GM18508 (cell line): ENCODE measurements around the gene NBPF14.
"Not testable (repeated sequence)": the region's sequence is repeated elsewhere in the genome, so short reads cannot be mapped to it uniquely, and the experiment has no call there.

ENCODE experiments used
- ATAC-seq: cut with Tn5 transposase; IDR thresholded peaks from one replicate; pipeline ENCODE4 v1.9.1; 2021; ENCODE audit warnings: moderate number of reproducible peaks; ENCODE audit not compliant: insufficient read depth, unreplicated experiment

The NBPF14 gene

GRCh38 chr1:148595911-148596310, at the start of gene NBPF14:
TSS of gene NBPF14 (minus strand) at chr1:148596011. CDS start at chr1:148595717, 294 bp downstream.
- ATAC-seq = not testable (repeated sequence)

GRCh38 chr1:148625451-148625850, 29.6 kb upstream of the NBPF14 start:
- ATAC-seq = not testable (repeated sequence)

GRCh38 chr1:148618216-148618615, 22.4 kb upstream of the NBPF14 start:
- not testable (repeated sequence) for ATAC-seq

- ATAC-seq = not testable (repeated sequence)
Observed at GRCh38 chr1:148605266-148605665, 9.5 kb upstream of the NBPF14 start.

GRCh38 chr1:148595360-148595759, 451 bp downstream of the NBPF14 start:
- ATAC-seq = not testable (repeated sequence)

GRCh38 chr1:148591098-148591497, 4.7 kb downstream of the NBPF14 start:
- not testable (repeated sequence) for ATAC-seq

GRCh38 chr1:148532158-148532557, 63.7 kb downstream of the NBPF14 start:
- not testable (repeated sequence) for ATAC-seq

- ATAC-seq = not testable (repeated sequence)
Observed at GRCh38 chr1:148529101-148529567, 66.7 kb downstream of the NBPF14 start.

- not testable (repeated sequence) for ATAC-seq
Observed at GRCh38 chr1:148528591-148528990, 67.2 kb downstream of the NBPF14 start.

GRCh38 chr1:148526587-148526986, 69.2 kb downstream of the NBPF14 start:
- ATAC-seq = not testable (repeated sequence)

GRCh38 chr1:148523205-148524144, 72.3 kb downstream of the NBPF14 start:
- not testable (repeated sequence) for ATAC-seq

GRCh38 chr1:148522561-148523204, 73.1 kb downstream of the NBPF14 start:
- ATAC-seq = peak; percentile 76

- peak; percentile 32 for ATAC-seq
Observed at GRCh38 chr1:148522072-148522471, 73.7 kb downstream of the NBPF14 start.

- not testable (repeated sequence) for ATAC-seq
Observed at GRCh38 chr1:148514310-148514709, 81.5 kb downstream of the NBPF14 start.

GRCh38 chr1:148512571-148513184, 83.1 kb downstream of the NBPF14 start:
- ATAC-seq = not testable (repeated sequence)

GRCh38 chr1:148493933-148494332, 101.9 kb downstream of the NBPF14 start:
- ATAC-seq = not testable (repeated sequence)

- ATAC-seq = not testable (repeated sequence)
Observed at GRCh38 chr1:148483029-148483428, 112.8 kb downstream of the NBPF14 start, which contains the start of gene PPIAL4G. TSS of gene PPIAL4G (minus strand) at chr1:148483302. CDS start at chr1:148483252, 50 bp downstream.
